ENCODE results near the gene IQCE.

The IQCE gene

GRCh38 chr7:2616387-2617324, 57.9 kb downstream of the IQCE start:
- DNase-seq (ENCODE audit: low spot score), result no peak

GRCh38 chr7:2617325-2617905, 58.6 kb downstream of the IQCE start:
- DNase-seq (ENCODE audit: low spot score), result no peak

DNA sequence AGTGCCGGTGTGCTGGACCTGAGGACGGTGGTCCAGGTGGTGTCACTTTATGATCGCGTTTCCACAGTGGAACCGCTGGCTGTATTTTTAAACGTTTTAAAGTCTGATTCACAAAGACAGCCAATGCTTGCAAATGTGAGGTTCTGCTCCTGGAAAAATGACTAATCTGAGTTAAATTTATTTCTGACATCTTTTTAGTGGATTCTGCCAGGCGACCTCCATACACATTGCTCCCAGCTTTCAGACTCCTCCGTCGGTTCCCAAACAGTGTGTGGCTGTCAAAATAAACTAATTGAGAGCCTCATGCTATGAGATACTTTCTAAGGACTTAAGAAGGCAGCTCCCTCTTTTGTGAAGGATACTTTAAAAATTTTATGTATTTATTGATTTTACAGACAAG, 60.3 kb downstream of the IQCE start:
- no peak for DNase-seq (ENCODE audit: low spot score)

- no peak for DNase-seq (ENCODE audit: low spot score)
Measured at GRCh38 chr7:2621061-2621828, 62.5 kb downstream of the IQCE start.

GRCh38 chr7:2621948-2622640, 63.3 kb downstream of the IQCE start:
- no peak for DNase-seq (ENCODE audit: low spot score)

DNA sequence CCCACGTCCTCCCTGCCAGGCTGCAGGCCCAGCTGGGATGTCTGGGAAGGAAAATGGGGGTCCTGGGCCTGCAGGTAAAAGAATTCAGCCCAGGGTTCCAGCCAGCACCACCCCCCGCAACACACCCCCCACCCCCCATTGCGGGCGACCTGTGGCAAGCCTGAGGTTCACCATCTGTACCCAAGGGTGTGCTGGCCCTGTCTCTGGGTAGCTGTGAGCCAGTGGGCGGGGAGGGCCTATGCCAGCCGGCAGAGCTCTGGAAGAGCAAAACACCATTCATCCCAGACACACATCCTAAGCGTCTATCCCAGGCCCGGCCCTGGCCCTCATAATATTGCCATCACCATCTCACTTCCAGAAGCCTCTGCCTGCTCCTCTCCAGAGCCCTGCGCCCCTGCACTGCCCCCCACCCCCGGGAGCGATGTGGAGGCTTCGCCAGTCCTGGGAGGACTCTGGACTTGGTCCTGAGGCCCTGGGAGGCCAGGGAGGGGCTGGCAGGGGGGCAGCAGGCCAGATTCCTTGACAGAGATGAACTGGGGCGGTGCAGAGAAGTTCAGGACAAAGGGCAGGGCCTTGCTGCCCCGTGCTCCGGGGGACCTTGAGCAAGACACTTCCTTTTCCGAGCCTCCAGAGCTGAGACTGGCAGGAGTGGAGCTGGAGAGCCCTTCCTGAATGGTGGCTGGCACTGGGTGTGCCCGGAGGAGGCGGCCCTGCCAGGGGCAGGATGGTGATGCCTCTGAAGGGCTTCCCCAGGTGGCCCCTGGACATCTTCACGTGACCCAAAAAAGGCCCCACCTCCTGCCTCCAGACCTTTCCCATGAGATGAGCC, 64.3 kb downstream of the IQCE start:
- no peak for DNase-seq (ENCODE audit: low spot score)

DNA sequence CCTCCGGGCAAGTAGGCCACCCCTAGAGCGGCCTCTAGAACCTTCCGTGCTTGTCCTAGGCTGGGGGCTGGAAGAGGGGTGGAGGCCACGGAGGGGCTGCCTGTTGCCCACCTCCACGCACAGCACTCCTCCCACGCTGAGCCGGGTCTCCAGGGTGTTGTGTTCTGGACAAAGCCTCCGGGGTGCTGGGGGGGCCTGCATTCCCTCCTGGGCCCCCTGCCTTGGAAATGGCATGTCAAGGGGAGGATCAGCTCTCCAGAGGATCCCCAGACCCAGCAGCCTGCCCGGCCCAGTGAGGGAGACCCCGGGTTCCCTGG, 64.9 kb downstream of the IQCE start:
- DNase-seq (ENCODE audit: low spot score), result no peak

GRCh38 chr7:2624293-2624886, 65.6 kb downstream of the IQCE start:
- DNase-seq (ENCODE audit: low spot score), result no peak

DNA sequence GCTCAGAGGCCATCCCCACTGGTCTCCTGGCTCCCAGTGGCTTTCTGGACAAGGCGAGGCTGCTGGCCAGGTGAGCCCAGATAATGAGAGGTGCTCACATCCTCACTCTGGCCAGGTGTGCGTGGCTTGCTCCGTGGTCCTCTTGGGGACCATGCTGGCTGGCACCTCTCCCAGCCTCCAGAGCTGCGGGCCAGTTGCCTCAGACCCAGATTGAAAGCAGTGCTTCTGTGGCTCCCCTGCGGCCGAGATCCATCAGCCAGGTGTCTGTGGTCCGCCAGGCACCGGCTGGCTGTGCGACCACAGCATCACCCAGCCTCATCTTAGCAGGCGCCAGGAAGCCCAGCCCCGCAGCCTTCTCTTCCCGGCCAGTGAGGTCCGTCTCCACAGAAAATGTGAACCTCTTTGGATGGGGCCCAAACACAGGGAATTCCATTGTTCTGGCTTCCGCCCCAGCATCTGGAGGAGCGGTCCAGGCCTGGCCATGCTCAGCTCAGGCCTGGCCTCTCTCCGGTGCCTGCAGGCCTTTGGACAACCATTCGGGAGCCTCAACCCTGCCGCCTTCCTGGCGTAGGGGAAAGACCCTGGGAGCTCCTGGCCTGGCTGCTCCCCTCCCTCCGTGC, 67.8 kb downstream of the IQCE start:
- no peak for DNase-seq (ENCODE audit: low spot score)

- no peak for DNase-seq (ENCODE audit: low spot score)
Measured at GRCh38 chr7:2627258-2628129, 68.7 kb downstream of the IQCE start.

GRCh38 chr7:2628130-2628482, 69.3 kb downstream of the IQCE start:
- peak; percentile 49 for DNase-seq (ENCODE audit: low spot score)

DNA sequence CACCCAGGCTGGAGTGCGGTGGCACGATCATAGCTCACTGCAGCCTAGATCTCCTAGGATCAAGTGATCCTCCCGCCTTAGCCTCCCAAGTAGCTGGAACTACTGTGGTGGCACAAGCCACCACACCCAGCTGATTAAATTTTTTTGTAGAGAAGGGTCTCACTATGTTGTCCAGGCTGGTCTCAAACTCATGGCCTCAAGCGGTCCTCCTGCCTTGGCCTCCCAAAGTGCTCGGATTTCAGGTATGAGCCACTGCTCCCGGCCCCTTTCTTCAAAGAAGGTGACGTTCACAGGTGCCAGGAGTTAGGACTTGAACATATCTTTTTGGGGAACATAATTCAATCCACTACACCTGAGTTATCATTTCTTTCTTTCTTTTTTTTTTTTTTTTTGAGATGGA, 70.1 kb downstream of the IQCE start:
- no peak for DNase-seq (ENCODE audit: low spot score)

DNA sequence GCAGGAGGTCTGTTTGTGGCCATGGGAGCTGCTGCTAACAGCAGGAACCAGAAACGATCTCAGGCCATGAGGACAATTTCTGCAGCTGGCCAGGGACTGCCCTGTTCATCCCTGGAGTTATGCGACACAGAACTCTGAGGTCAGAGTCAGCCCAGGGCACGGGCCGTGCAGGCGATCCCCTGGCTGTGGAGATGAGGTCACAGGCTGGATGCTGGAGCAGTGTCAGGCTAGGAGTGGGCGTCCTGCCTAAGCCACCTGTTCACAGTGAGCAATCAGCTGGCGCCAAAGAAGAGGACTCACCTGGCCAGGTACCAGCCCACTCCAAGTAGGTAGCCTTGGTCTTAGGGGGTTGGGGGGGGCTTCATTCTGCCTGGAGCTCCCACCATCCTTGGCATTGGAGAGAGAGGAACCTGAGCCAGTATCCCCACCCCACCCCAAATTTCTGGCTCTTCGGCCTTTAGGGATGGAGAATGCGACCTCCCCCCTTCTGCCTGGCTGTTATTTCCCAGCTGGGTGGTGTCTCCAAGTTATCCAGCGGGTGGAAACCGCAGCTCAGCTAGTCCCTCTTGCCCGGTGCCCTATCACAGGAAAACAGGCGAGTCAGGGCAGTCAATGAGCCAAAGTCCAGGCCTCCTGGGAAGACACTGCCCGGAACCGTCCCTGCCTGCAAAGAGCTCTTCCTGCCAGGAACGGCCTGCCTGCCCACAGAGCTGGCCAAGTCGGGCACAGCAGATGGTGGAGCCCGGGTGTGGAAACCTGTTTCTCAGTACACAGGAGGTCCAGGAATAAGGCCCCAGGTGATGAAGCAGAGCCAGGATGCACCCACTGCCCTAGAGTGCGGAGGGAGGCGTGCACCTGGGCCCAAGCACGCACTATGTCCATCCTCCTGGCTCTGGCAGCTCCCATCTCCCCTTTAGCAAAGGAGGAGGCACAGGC, 71.2 kb downstream of the IQCE start:
- no peak for DNase-seq (ENCODE audit: low spot score)

DNA sequence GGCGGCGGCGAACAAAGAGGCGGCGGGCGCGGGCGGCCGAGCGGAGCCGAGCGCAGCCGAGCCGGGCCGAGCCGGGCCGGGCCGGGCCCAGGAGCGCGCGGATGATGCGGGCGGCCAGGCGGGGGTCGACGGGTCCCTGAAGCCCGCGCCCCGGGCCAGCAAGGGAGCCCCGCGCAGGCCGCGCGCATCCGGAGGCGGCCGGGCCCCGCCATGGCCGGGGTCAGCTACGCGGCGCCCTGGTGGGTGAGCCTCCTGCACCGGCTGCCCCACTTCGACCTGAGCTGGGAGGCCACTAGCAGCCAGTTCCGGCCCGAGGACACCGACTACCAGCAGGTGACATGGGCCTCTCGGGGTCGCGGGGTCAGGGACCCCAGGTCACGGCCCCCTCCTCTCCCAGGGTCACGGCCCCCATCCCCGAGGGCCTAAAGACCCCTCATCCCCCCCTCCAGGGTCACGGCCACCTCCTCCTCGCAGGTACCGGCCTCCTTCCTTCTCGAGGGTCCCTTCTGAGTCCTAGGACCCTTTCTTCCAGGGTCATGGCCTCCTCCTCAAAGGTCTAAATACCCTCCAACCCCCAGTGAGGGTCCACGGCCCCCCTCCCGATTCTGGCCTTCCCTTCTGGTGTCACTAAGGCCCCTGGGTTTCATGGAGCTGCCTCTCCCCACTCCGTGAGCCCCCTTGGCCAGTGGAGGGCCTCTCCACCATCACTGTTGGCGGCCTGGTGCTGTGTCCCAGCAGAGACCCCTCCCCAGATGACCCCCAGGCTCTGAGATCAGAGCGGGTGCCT, 73.4 kb downstream of the IQCE start, which contains the start of gene TTYH3:
Gene TTYH3, plus strand, starts transcription at position 41 of the 787 bp plus-strand sequence. Its CDS starts 170 bp downstream, at position 211.
- no peak for DNase-seq (ENCODE audit: low spot score)

- DNase-seq (ENCODE audit: low spot score), result peak; percentile 66
Measured at GRCh38 chr7:2632733-2633537, 74.2 kb downstream of the IQCE start.

- DNase-seq (ENCODE audit: low spot score), result peak; percentile 67
Measured at GRCh38 chr7:2633538-2634266, 74.9 kb downstream of the IQCE start.

Data from COLO829 (cell line).